ENCODE measurements around the gene BDNF. TPM values are rescaled to one million over a fixed set of nuclear protein-coding genes. Genes with fewer than 3 reads are reported as not detected.
A peak's percentile ranks its signal among the peaks of the same experiment; 100 is the strongest.

The BDNF gene
- total RNA-seq, 1 experiment from 2014 or later = 5.4 TPM

DNA sequence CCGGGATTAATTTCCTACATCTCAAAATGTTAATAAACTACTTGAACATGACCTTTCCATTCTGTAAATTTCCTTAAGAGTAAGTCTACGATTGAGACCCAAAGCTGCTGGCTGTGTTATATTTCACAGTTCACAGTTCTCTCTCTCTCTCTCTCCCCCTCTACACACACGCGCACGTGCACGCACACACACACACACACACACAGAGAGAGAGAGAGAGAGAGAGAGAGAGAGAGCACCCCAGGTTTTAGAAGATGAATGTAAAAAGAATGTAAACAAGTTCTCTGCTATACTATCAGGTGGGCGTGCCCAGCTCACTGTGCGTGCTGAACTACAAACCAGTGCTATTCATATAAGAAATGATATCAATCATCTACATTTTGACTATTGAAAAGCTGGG, 3.3 kb downstream of the BDNF start:
- intact Hi-C loops (cut with micrococcal nuclease; ENCODE audit: unreplicated experiment) = loop anchor here (5.0 to 10.0 kb wide), 3 partner anchors 190 to 1140 kb away; partner anchors contain the start of gene LIN7C
- no peaks in the 10 kb centered on the region for H3K36me3 ChIP-seq (ENCODE audit: low read depth)
- H3K9me2 ChIP-seq (ENCODE audit: insufficient read depth) = 0 out of 2 replicates have a peak, but pooled peaks cover 3% of the 10 kb centered on the region
- no peak overlapping the region for H2AFZ ChIP-seq
- no peaks in the 10 kb centered on the region for H3K79me2 ChIP-seq (ENCODE audit: low read depth)
- H4K20me1 ChIP-seq (ENCODE audit: insufficient read depth) = 0 out of 2 replicates have a peak, but pooled peaks cover 2% of the 10 kb centered on the region
- H3K4me1 ChIP-seq (replicated peaks; ENCODE audit: insufficient read depth) = peaks cover 23% of the 10 kb centered on the region
- H3K4me2 ChIP-seq = no peak overlapping the region
- no TSS peak for BruUV-seq (replicated peaks)
- no peak overlapping the region for H3K27ac ChIP-seq
- no peak for DNase-seq
- ChIA-PET POLR2A (ENCODE audit: unreplicated experiment) (interaction anchor here (0.6 kb wide), 2 partner anchors 828 to 1060 kb away, joined by 3 to 4 read pairs; no protein-coding TSS in a partner anchor), CTCF (no interaction called here)
- TF ChIP-seq EZH2 (IDR thresholded peaks at IDR 0.05; ENCODE audit: low read depth) = no peak
- TF ChIP-seq, protein P1, sequence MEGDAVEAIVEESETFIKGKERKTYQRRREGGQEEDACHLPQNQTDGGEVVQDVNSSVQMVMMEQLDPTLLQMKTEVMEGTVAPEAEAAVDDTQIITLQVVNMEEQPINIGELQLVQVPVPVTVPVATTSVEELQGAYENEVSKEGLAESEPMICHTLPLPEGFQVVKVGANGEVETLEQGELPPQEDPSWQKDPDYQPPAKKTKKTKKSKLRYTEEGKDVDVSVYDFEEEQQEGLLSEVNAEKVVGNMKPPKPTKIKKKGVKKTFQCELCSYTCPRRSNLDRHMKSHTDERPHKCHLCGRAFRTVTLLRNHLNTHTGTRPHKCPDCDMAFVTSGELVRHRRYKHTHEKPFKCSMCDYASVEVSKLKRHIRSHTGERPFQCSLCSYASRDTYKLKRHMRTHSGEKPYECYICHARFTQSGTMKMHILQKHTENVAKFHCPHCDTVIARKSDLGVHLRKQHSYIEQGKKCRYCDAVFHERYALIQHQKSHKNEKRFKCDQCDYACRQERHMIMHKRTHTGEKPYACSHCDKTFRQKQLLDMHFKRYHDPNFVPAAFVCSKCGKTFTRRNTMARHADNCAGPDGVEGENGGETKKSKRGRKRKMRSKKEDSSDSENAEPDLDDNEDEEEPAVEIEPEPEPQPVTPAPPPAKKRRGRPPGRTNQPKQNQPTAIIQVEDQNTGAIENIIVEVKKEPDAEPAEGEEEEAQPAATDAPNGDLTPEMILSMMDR (conservative IDR thresholded peaks at IDR 0.05) = no peak
- H3K27me3 ChIP-seq (ENCODE audit: insufficient read depth, low read depth) = peaks cover 30% of the 10 kb centered on the region
- H3K4me3 ChIP-seq = no peak overlapping the region
- no peaks in the 10 kb centered on the region for H3F3A ChIP-seq (ENCODE audit: insufficient read depth, low read depth)
- no peaks in the 10 kb centered on the region for H3K9me3 ChIP-seq (ENCODE audit: insufficient read depth, low read depth)

DNA sequence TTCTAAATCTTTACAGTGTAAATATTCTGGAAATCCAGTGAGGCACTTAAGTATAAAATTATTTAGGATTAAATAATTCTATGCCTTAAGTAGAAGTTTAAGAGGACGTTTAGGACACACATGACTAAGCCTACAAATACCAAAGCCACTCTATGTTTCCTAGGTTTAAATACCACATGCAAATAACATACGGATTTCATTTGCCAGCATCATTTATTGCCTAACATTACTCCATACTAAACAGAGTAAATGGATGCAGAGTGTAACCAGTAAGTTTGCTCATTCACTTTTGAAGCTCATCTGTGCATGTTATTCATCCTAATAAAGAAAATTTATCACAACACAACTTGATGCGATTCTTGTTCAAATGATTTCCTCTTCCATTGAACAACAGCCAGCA, 4.1 kb downstream of the BDNF start:
- Histone ChIP-seq H4K20me1 (ENCODE audit: insufficient read depth) (0 out of 2 replicates have a peak, but pooled peaks cover 2% of the 10 kb centered on the region), H3K27ac (no peak overlapping the region), H3K79me2 (ENCODE audit: low read depth) (no peaks in the 10 kb centered on the region), H3K4me1 (replicated peaks; ENCODE audit: insufficient read depth) (peaks cover 21% of the 10 kb centered on the region), H3K36me3 (ENCODE audit: low read depth) (no peaks in the 10 kb centered on the region), H3K9me2 (ENCODE audit: insufficient read depth) (0 out of 2 replicates have a peak, but pooled peaks cover 3% of the 10 kb centered on the region), H3K4me2 (no peak overlapping the region), H3K4me3 (no peak overlapping the region), H3F3A (ENCODE audit: insufficient read depth, low read depth) (no peaks in the 10 kb centered on the region), H3K9me3 (ENCODE audit: insufficient read depth, low read depth) (no peaks in the 10 kb centered on the region), H2AFZ (no peak overlapping the region), H3K27me3 (ENCODE audit: insufficient read depth, low read depth) (peaks cover 22% of the 10 kb centered on the region)
- BruUV-seq (replicated peaks) = no TSS peak
- intact Hi-C loops (cut with micrococcal nuclease; ENCODE audit: unreplicated experiment) = loop anchor here (5.0 to 10.0 kb wide), 3 partner anchors 189 to 1141 kb away; partner anchors contain the start of gene LIN7C
- no peak for DNase-seq
- ChIA-PET POLR2A (ENCODE audit: unreplicated experiment) (no interaction called here), CTCF (interaction anchor here (0.6 kb wide), 1 partner anchor 410 kb away, joined by 15 read pairs; no protein-coding TSS in a partner anchor)
- TF ChIP-seq EZH2 (IDR thresholded peaks at IDR 0.05; ENCODE audit: low read depth) = no peak
- TF ChIP-seq, protein P1 (conservative IDR thresholded peaks at IDR 0.05) = no peak

DNA sequence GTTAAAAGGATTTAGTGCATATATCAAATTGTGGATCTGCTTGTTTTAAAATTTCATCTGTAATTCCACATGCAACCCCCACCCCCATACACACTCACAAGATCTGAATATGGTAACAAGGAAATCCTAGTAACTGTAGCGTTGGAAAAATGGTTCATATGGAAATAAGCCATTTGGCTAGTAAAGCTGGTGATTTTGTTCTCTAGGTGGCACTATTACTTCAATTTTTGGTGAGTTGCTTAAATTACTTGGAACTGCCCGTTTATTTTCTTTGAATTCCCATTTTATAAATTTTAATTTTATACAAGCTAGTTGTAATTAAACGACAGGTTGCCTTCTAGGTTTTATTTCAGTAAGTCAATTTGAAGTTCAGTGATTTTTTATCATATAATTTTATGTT, 5.3 kb downstream of the BDNF start:
- POLR2A ChIA-PET (ENCODE audit: unreplicated experiment) = no interaction called here
- H3K27ac ChIP-seq = no peak overlapping the region

More for the DNA sequence above, 5.3 kb downstream of the BDNF start:
- no peak for DNase-seq
- Histone ChIP-seq H3K36me3 (ENCODE audit: low read depth) (no peaks in the 10 kb centered on the region), H3K9me2 (ENCODE audit: insufficient read depth) (0 out of 2 replicates have a peak, but pooled peaks cover 3% of the 10 kb centered on the region), H3K4me2 (no peak overlapping the region), H3F3A (ENCODE audit: insufficient read depth, low read depth) (no peaks in the 10 kb centered on the region), H3K27me3 (ENCODE audit: insufficient read depth, low read depth) (peaks cover 13% of the 10 kb centered on the region; the same call in 1 of the 2 replicates), H3K4me1 (replicated peaks; ENCODE audit: insufficient read depth) (peaks cover 16% of the 10 kb centered on the region; the same call in 1 of the 2 replicates), H3K9me3 (ENCODE audit: insufficient read depth, low read depth) (no peaks in the 10 kb centered on the region), H3K79me2 (ENCODE audit: low read depth) (no peaks in the 10 kb centered on the region), H3K4me3 (no peak overlapping the region), H2AFZ (no peak overlapping the region), H4K20me1 (ENCODE audit: insufficient read depth) (0 out of 2 replicates have a peak, but pooled peaks cover 2% of the 10 kb centered on the region)
- intact Hi-C loops (cut with micrococcal nuclease; ENCODE audit: unreplicated experiment) = loop anchor here (5.0 to 10.0 kb wide), 3 partner anchors 188 to 1142 kb away; partner anchors contain the start of gene LIN7C
- TF ChIP-seq, protein P1 (conservative IDR thresholded peaks at IDR 0.05) = peak; percentile 55
- TF ChIP-seq EZH2 (IDR thresholded peaks at IDR 0.05; ENCODE audit: low read depth) = no peak
- CTCF ChIA-PET = interaction anchor here (0.6 to 0.7 kb wide), 2 partner anchors 93 to 853 kb away, joined by 3 to 6 read pairs; no protein-coding TSS in a partner anchor
- BruUV-seq (replicated peaks) = no TSS peak

Data from PC-9 (cell line).